GM12875 (cell line): ENCODE measurements around the gene OTOGL.
"Not testable (repeated sequence)": the region's sequence is repeated elsewhere in the genome, so short reads cannot be mapped to it uniquely, and the experiment has no call there.

Experiments used
- H3K4me3 ChIP-seq: one replicate; pipeline ENCODE4 v1.5.1; 2011; ENCODE audit warnings: low read depth, low read length, control low read depth
- TF ChIP-seq, protein P1 (sequence below): IDR thresholded peaks from 2 replicates; pipeline ENCODE4 v1.5.1; 2011; ENCODE audit warnings: low read depth, mild to moderate bottlenecking, control low read depth, inconsistent platforms, low read length, moderate library complexity, borderline replicate concordance; ENCODE audit not compliant: insufficient read depth

Gene OTOGL

DNA sequence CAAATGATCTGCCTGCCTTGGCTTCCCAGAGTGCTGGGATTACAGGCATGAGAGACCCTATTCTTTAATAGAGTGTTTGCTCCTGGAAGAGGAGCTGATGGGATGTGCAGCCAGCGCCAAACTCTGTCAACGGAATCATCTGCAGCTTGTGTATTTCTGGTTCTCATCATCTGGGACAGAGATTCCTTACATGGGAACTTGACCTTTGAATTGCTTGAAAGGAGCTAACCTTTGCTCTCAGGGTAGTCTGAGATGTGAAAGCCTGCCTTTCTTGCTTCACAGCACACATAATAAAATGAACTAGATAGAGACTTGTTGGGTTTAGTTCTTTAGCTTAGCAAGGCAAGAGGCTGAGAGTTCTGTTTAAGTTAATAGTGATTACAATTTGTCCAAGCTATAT is 120.0 kb downstream of the OTOGL start:
- TF ChIP-seq, protein P1, sequence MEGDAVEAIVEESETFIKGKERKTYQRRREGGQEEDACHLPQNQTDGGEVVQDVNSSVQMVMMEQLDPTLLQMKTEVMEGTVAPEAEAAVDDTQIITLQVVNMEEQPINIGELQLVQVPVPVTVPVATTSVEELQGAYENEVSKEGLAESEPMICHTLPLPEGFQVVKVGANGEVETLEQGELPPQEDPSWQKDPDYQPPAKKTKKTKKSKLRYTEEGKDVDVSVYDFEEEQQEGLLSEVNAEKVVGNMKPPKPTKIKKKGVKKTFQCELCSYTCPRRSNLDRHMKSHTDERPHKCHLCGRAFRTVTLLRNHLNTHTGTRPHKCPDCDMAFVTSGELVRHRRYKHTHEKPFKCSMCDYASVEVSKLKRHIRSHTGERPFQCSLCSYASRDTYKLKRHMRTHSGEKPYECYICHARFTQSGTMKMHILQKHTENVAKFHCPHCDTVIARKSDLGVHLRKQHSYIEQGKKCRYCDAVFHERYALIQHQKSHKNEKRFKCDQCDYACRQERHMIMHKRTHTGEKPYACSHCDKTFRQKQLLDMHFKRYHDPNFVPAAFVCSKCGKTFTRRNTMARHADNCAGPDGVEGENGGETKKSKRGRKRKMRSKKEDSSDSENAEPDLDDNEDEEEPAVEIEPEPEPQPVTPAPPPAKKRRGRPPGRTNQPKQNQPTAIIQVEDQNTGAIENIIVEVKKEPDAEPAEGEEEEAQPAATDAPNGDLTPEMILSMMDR, result no peak

DNA sequence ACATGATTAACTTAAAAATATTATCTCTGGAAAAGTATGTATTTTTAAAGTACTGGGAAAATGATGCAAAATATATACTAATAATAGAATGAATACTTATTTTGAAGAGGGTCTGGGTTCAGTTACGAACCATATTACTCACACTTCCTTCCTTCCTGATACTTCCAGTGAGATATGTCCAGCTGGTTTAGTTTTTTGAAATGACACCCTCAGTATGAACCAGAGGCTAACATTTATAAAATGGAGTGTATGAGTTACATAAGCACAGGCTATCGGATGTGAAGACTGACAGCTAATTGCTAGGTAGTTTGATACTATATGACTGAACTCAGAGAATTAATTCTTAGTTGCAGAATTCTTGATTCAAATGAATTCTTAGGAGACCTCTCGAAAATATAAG is 122.9 kb downstream of the OTOGL start:
- no peak overlapping the region for H3K4me3 ChIP-seq
- TF ChIP-seq, protein P1, result no peak

More for the DNA sequence above, 120.0 kb downstream of the OTOGL start:
- no peak overlapping the region for H3K4me3 ChIP-seq

DNA sequence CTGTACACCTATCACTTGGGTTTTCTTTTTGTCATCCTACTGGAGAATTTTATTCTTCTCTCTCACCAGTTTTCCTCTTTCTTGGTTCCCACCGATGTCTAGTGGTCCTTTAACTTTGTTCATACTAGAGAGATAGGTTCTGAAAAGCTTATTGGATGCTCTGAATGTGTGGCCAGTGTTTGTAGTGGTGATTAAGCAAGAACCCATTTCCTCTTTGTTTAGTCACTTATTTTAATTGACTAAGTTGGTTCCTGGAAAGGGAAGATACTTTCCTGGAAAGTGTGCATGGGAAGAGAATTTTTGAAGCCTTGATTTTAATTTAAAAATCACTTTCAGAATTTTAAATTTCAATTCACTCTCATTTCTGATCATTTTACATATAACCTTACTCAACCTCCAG is 127.2 kb downstream of the OTOGL start:
- TF ChIP-seq, protein P1, result no peak
- no peak overlapping the region for H3K4me3 ChIP-seq

DNA sequence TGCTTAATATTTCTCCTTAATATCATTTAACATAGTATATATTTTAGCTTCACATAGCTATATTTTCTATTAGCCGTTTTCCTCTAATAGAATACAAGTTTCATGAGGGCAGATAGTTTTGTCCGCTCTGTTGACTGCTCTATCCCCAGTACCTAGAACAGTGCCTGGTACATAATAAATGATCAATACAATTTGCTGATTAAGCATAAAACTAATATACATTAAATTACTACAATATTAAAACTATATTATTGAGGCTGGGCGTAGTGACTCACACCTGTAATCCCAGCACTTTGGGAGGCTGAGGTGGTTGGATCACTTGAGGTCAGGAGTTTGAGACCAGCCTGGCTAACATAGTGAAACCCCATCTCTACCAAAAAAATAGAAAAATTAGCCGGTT is 128.6 kb downstream of the OTOGL start:
- H3K4me3 ChIP-seq, result not testable (repeated sequence)

DNA sequence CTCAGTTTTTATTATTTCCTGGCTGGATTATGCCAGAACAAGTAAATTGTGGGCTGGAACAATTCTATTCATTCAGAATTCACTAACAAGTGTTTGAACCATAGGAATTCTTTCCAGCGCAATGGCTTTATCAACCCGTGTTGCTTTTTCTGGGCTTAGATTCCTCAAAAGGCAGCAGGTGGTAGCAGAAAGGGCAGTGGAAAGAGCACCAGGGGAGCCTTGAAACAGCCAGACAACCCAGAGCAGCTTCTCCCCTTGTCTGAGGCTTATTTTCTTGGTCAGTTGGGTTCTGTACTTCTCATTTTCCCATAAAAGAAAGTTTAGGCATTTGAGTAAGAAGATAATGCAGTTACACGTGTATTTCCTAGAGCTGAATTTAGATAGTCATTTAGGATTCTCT is 130.7 kb downstream of the OTOGL start:
- no peak overlapping the region for H3K4me3 ChIP-seq
- TF ChIP-seq, protein P1, result no peak

DNA sequence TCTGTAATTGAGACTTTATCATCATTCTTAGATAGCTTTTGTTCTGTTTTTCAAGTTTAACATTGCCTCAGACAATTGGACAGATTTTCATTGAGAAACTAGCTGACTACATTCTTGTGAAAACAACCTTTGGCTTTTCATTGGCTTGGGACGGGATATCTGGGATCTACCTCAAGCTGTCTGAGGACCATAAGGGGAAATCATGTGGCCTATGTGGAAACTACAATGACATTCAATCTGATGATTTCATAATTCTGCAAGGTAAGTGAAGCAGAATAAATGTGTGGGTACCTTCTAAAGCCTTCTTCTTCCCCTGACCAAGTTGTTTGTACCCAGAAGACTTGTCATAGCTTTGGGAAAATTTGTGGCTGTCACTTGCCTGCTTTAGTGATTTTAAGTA is 133.5 kb downstream of the OTOGL start:
- TF ChIP-seq, protein P1, result no peak
- H3K4me3 ChIP-seq, result no peak overlapping the region

DNA sequence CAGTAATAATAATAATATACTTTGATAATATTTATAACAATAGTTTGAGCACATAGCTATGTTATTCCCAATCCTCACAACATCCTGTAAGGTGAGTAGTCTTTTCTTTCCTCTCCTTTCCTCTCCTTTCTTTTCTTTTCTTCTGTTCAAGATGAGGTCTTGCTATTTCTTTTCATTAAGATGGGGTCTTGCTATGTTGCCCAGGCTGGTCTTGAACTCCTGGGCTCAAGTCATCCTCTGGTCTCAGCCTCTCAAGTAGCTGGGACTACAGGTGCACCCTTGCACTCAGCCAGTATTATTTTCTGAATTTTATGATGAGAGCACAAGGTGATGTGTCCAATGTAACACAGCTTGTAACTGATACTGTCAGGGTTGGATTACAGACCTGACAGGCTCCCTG is 134.6 kb downstream of the OTOGL start:
- H3K4me3 ChIP-seq, result no peak overlapping the region
- TF ChIP-seq, protein P1, result no peak

DNA sequence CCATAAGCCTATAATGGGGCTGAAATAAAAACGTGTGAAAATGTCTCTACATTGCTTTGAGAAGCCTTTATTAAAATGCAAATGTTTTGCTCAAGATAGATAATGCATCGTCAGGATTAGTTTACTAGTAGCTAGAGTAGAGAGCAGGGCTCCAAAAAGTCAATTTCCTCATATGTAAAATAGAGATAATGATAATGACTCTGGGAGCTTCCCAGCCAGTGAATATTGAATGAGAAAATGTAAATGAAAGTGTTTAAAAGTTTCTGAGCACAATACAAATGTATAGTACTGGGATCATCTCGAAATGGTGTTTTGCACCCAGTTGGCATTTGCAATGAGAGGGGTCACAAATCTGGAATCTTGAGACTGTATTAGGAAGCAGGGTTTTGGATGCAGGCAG is 135.3 kb downstream of the OTOGL start:
- TF ChIP-seq, protein P1, result no peak
- no peak overlapping the region for H3K4me3 ChIP-seq
